ENCODE results near the gene SPPL3.

DNA sequence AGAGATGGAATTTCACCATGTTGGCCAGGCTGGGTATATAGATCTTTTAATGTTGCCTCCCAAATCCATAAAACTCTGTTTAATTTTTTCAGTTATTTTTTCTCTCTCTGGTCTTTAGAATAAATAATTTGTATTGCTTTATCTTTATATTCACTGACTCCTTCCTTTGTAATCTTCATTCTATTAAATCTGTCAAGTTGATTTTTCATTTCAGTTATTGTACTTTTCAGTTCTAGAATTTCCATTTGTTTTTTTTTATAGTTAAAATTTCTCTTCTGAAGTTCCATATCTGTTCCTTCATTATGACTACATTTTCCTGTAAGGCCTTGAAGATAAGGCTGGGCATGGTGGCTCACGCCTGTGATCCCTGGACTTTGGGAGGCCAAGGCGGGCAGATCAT is 13.6 kb upstream of the SPPL3 start:
- TF ChIP-seq, protein P1, sequence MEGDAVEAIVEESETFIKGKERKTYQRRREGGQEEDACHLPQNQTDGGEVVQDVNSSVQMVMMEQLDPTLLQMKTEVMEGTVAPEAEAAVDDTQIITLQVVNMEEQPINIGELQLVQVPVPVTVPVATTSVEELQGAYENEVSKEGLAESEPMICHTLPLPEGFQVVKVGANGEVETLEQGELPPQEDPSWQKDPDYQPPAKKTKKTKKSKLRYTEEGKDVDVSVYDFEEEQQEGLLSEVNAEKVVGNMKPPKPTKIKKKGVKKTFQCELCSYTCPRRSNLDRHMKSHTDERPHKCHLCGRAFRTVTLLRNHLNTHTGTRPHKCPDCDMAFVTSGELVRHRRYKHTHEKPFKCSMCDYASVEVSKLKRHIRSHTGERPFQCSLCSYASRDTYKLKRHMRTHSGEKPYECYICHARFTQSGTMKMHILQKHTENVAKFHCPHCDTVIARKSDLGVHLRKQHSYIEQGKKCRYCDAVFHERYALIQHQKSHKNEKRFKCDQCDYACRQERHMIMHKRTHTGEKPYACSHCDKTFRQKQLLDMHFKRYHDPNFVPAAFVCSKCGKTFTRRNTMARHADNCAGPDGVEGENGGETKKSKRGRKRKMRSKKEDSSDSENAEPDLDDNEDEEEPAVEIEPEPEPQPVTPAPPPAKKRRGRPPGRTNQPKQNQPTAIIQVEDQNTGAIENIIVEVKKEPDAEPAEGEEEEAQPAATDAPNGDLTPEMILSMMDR (IDR thresholded peaks at IDR 0.05 in 8 of 11, conservative IDR thresholded peaks at IDR 0.05 in 3 of 11), result no peak
- no peak for TF ChIP-seq POLR2A (IDR thresholded peaks at IDR 0.05)
